GM19043 (cell line): ENCODE data around the gene ELSPBP1.
"Not testable (repeated sequence)": the region's sequence is repeated elsewhere in the genome, so short reads cannot be mapped to it uniquely, and the experiment has no call there.

ENCODE experiments used
- ATAC-seq: cut with Tn5 transposase; IDR thresholded peaks from one replicate; pipeline ENCODE4 v1.9.1; 2021; ENCODE audit warnings: low read depth; ENCODE audit not compliant: unreplicated experiment

ELSPBP1 gene

DNA sequence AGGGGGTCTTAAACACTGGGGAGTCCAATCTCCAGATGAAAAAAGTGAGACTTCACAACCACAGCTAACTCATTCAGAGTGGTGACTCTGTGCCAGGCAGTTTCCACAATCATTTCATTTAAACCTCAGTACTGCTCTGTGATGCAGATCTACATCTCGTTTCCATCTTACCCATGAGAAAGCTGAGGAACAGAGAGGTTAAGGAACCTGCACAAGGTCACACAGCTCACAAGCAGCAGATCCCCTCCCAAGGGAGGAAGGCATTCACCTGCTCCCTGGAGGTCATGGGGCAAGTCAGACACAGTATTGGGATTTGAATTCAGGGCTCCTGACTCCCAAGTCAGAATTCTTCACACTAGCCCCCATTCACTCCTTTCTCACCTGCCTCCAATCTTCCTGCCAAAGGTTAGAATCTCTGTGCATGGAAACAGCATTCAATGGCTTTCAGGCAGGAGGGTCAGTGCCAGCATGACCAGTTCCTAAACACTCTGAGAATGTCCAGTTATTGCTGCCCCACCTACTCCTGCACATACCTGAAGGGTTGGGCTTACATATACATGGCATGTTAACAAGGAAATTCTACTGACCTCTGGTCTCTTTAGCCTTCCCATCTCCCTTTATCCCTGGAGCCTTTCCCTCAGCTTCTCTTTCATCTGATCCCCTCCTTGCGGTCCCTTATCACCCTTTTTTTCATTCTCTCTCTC, 47.6 kb downstream of the ELSPBP1 start:
- no peak for ATAC-seq

- no peak for ATAC-seq
Measured at GRCh38 chr19:48043675-48044258, 49.3 kb downstream of the ELSPBP1 start, which contains the start of gene CABP5. CABP5 (minus strand) TSS chr19:48044079; CDS start chr19:48043922, 157 bp downstream.

DNA sequence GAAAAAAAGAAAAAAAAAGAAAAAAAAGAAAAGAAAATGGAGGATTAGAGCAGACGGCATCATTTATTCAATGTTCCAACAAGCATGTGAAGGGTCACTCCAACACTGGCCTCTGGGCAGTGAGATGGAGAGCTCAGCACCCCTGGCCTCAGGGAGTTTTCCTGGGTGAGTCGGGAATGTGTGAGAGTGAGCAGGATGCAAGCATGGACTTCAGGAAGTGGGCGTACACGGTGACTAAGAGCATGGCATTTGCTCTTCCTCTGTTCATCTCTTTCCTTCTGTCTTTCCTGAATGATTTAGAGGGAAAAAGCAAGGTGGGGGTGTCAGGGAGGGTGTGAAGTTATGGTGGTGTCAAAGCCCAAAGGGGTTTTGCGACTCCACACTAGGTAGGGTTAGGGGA, 50.1 kb downstream of the ELSPBP1 start:
- no peak for ATAC-seq

DNA sequence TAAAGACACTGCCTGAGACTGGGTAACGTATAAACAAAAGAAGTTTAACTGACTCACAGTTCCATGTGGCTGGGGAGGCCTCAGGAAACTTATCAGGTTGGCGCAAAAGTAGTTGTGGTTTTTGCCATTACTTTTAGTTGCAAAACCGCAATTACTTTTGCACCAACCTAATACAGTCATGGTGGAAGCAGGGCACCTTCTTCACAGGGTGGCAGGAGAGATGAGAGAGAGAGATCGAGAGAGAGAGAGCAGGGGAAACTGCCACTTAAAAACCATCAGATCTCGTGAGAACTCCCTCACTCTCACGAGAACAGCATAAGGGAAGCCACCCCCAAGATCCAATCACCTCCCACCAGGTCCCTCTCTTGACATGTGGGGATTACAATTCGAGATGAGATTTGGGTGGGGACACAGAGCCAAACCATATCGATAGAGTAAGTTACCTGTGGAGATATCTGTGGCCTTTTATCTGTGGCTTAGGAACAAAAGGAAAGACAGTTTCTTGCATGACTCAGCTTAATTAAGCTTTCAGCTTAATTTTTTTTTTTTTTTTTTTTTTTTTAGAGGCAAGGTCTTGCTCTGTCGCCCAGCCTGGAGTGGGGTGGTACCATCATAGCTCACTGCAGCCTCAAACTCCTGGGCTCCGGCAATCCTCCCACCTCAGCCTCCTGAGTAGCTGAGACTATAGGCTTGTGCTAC, 57.1 kb downstream of the ELSPBP1 start:
- no peak for ATAC-seq

GRCh38 chr19:48053076-48053475, 58.6 kb downstream of the ELSPBP1 start:
- ATAC-seq: no peak

GRCh38 chr19:48053856-48054255, 59.4 kb downstream of the ELSPBP1 start:
- no peak for ATAC-seq

- no peak for ATAC-seq
Measured at GRCh38 chr19:48059331-48059730, 64.9 kb downstream of the ELSPBP1 start.

GRCh38 chr19:48060381-48060780, 65.9 kb downstream of the ELSPBP1 start:
- no peak for ATAC-seq

GRCh38 chr19:48061401-48062344, 67.2 kb downstream of the ELSPBP1 start:
- ATAC-seq: no peak

- ATAC-seq: no peak
Measured at GRCh38 chr19:48064509-48064908, 70.1 kb downstream of the ELSPBP1 start.

- no peak for ATAC-seq
Measured at GRCh38 chr19:48069435-48069834, 75.0 kb downstream of the ELSPBP1 start.

GRCh38 chr19:48070177-48070769, 75.8 kb downstream of the ELSPBP1 start:
- not testable (repeated sequence) for ATAC-seq
